Dermis blood vessel endothelial cell (primary cell): ENCODE measurements around the gene SH3BP4. TPM values are rescaled to one million over a fixed set of nuclear protein-coding genes. Genes with fewer than 3 reads are reported as not detected.
"Not testable (repeated sequence)": the region's sequence is repeated elsewhere in the genome, so short reads cannot be mapped to it uniquely, and the experiment has no call there.

ENCODE experiments used
- DNase-seq: peaks from one replicate; pipeline ENCODE4 v3.0.0; 2010
- total RNA-seq: library from RNA; depleted of rRNA; stranded (reverse); fragments of >200 nt; gene quantifications from 2 replicates; pipeline ENCODE4 v1.2.3, GENCODE V29; 2014

Gene SH3BP4
- total RNA-seq, 1 donor from 2014 or later = 35.4 TPM

GRCh38 chr2:235020141-235020540 lies 68.3 kb downstream of the SH3BP4 start:
- DNase-seq = not testable (repeated sequence)

- peak; percentile 56 for DNase-seq
These were observed 69.9 kb downstream of the SH3BP4 start for GRCh38 chr2:235021752-235022151.

GRCh38 chr2:235024191-235024860 lies 72.5 kb downstream of the SH3BP4 start:
- no peak for DNase-seq

- DNase-seq = peak; percentile 17
These were observed 73.3 kb downstream of the SH3BP4 start for GRCh38 chr2:235024931-235025773.

GRCh38 chr2:235025800-235026536 lies 74.2 kb downstream of the SH3BP4 start:
- DNase-seq = peak; percentile 87

- peak; percentile 65 for DNase-seq
These were observed 75.1 kb downstream of the SH3BP4 start for GRCh38 chr2:235026649-235027557.

GRCh38 chr2:235027558-235028214 lies 75.9 kb downstream of the SH3BP4 start:
- peak; percentile 73 for DNase-seq

GRCh38 chr2:235028646-235029045 lies 76.8 kb downstream of the SH3BP4 start:
- DNase-seq = no peak

GRCh38 chr2:235029054-235029453 lies 77.2 kb downstream of the SH3BP4 start:
- DNase-seq = no peak

GRCh38 chr2:235030126-235030525 lies 78.3 kb downstream of the SH3BP4 start:
- DNase-seq = no peak

GRCh38 chr2:235030936-235031335 lies 79.1 kb downstream of the SH3BP4 start:
- DNase-seq = no peak

- no peak for DNase-seq
These were observed 80.0 kb downstream of the SH3BP4 start for GRCh38 chr2:235031686-235032373.

GRCh38 chr2:235032466-235032865 lies 80.6 kb downstream of the SH3BP4 start:
- no peak for DNase-seq

- no peak for DNase-seq
These were observed 81.1 kb downstream of the SH3BP4 start for GRCh38 chr2:235032949-235033348.

- DNase-seq = no peak
These were observed 82.7 kb downstream of the SH3BP4 start for GRCh38 chr2:235034265-235035118.

- no peak for DNase-seq
These were observed 85.9 kb downstream of the SH3BP4 start for GRCh38 chr2:235037604-235038166.

GRCh38 chr2:235041221-235041917 lies 89.6 kb downstream of the SH3BP4 start:
- DNase-seq = no peak

- DNase-seq = no peak
These were observed 90.2 kb downstream of the SH3BP4 start for GRCh38 chr2:235041918-235042575.
